Esophagus squamous epithelium (tissue), 4 donors: ENCODE results near the gene ANP32A.

ENCODE experiments used
- CTCF ChIP-seq, 6 experiments: fragments of 450-650 bp in 4 of 6; fragments of 200-600 bp in 2 of 6; sonication (generic) in 2 of 6; IDR thresholded peaks; one replicate each; pipeline ENCODE4 v1.5.1; 2016 to 2019; ENCODE audit warnings: antibody characterized with exemption in 6 of 6, mild to moderate bottlenecking in 4 of 6, moderate library complexity in 4 of 6
- POLR2A ChIP-seq, 4 donors: fragments of 450-650 bp; IDR thresholded peaks; one replicate each; pipeline ENCODE4 v1.6.1; 2017; ENCODE audit warnings: antibody characterized with exemption in 4 of 4, mild to moderate bottlenecking in 4 of 4, moderate library complexity in 3 of 4

- no peak for TF ChIP-seq POLR2A (IDR thresholded peaks at IDR 0.05)
- TF ChIP-seq CTCF (IDR thresholded peaks at IDR 0.05) = no peak
Observed at GRCh38 chr15:68743256-68743655, 77.4 kb downstream of the ANP32A start.
